GM12873 (cell line): ENCODE measurements around the gene SORCS3.

Source experiments
- CTCF ChIP-seq: IDR thresholded peaks from 2 replicates; pipeline ENCODE4 v1.5.1; 2012; ENCODE audit warnings: low read depth, mild to moderate bottlenecking, moderate library complexity, low read length, control low read depth; ENCODE audit not compliant: insufficient read depth; ENCODE audit errors: missing control alignments

Gene SORCS3

GRCh38 chr10:105280895-105281294, 639.8 kb downstream of the SORCS3 start:
- no peak for TF ChIP-seq CTCF

- no peak for TF ChIP-seq CTCF
These were observed 643.6 kb downstream of the SORCS3 start for GRCh38 chr10:105284476-105285215.

- TF ChIP-seq CTCF, result no peak
These were observed 646.9 kb downstream of the SORCS3 start for GRCh38 chr10:105288026-105288425.

DNA sequence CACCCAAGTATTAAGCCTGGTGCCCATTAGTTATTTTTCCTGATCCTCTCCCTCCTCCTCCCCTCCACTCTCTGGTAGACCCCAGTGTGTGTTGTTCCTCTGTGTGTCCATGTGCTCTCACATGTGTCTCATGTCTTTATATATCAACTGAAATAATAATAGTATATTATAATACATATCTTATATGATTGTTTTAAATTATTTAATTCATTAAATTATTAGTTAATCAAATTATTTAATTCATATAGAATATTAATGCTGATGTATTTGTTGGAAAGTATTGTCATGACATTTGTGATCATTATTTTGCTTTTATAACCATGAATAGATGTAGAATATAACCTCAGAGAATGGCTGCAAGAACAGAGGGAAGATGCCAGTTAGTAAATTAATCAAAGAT, 647.5 kb downstream of the SORCS3 start:
- no peak for TF ChIP-seq CTCF

DNA sequence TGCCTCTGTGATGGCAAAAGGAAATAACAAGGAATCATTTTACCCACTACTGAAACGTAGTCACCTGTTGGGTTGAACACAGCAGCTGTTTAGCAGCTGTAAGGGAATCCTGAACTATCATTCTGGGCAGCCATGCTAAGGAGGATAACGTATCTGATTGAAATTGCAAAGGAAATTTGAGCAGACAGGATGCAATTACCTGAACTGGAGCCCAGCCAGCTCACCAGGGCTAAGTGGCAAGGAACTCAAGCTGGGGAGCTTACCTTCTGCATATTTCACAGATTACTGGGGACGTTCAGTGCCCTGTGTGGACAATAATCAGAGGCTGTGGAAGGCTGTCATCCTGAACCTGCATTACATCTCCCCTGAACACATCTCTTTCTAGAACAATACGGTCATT, 650.5 kb downstream of the SORCS3 start:
- TF ChIP-seq CTCF, result no peak

DNA sequence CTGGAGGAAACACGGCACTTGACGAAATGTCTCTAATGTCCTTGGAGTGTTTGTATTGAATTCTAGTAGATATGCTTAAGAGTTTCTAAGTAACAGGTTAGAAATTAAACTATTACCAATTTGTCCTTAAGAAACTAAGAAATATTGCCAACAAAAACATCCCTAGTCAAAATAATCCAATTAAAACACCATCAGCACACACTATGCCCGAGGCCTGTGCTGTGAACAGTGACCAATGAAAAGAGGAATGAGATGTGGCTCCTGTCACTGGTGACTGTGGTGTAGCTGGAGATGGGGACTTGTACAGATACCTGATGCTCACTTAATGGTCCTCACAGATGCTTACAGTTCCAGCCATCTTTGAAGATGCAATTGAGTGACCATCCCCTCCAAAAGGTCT, 651.1 kb downstream of the SORCS3 start:
- no peak for TF ChIP-seq CTCF
